A549 (cell line): ENCODE results near the gene ODC1.

Source experiments
- CEBPB ChIP-seq, 2 experiments: fragments of >200 bp in 1 of 2; sonication (Bioruptor Twin) in 1 of 2; formaldehyde crosslinking in 1 of 2; IDR thresholded peaks; 2 replicates each; pipeline ENCODE4 v1.6.1; 2012 to 2016
- POLR2A ChIP-seq: IDR thresholded peaks from 2 replicates; pipeline ENCODE4 v1.6.1; 2012; ENCODE audit warnings: mild to moderate bottlenecking, low read length

GRCh38 chr2:10475221-10475722, 27.1 kb upstream of the ODC1 start:
- TF ChIP-seq CEBPB (IDR thresholded peaks at IDR 0.05) (no peak), POLR2A (no peak)
